A673 (cell line): ENCODE results near the gene E2F3. TPM values are rescaled to one million over a fixed set of nuclear protein-coding genes. Genes with fewer than 3 reads are reported as not detected.
"Not testable (repeated sequence)": the region's sequence is repeated elsewhere in the genome, so short reads cannot be mapped to it uniquely, and the experiment has no call there.

Source experiments
- BruUV-seq: library from RNA; stranded (reverse); fragments of 400-500 nt; replicated peaks from 2 replicates; lab custom pipeline; 2021; lab: Mats Ljungman, UMichigan
- CTCF ChIA-PET: fragments of 300-600 bp; sonication (Branson Sonifier 250); formaldehyde crosslinking; loops from one replicate; lab custom pipeline; 2022; ENCODE audit warnings: antibody characterized with exemption; lab: Charles Lee
- POLR2A ChIA-PET: fragments of 300-600 bp; sonication (Branson Sonifier 250); formaldehyde crosslinking; loops from one replicate; lab custom pipeline; 2022; ENCODE audit warnings: antibody characterized with exemption; ENCODE audit not compliant: low non-redundant PET; lab: Charles Lee
- DNase-seq: peaks from one replicate; pipeline ENCODE4 v3.0.0-alpha.2; 2015; ENCODE audit warnings: low spot score
- H3K27ac ChIP-seq: fragments of 200-600 bp; sonication (generic); 2 replicates; pipeline ENCODE4 v1.5.1; 2016; ENCODE audit warnings: mixed run types, low read depth, mild to moderate bottlenecking, mixed read lengths, antibody characterized with exemption, low read length; ENCODE audit not compliant: poor library complexity, severe bottlenecking
- H3K27me3 ChIP-seq: fragments of 200-600 bp; sonication (generic); replicated peaks from 2 replicates; pipeline ENCODE4 v1.6.1; 2017; ENCODE audit warnings: mixed run types, low read depth, mild to moderate bottlenecking, mixed read lengths, antibody characterized with exemption, low read length; ENCODE audit not compliant: insufficient read depth, poor library complexity
- H3K36me3 ChIP-seq: fragments of 200-600 bp; sonication (generic); 2 replicates; pipeline ENCODE4 v1.6.1; 2016; ENCODE audit warnings: mixed run types, mild to moderate bottlenecking, mixed read lengths, antibody characterized with exemption, low read length; ENCODE audit not compliant: insufficient read depth, poor library complexity, severe bottlenecking
- H3K4me1 ChIP-seq: fragments of 200-600 bp; sonication (generic); 2 replicates; pipeline ENCODE4 v1.6.1; 2017; ENCODE audit warnings: mixed run types, mild to moderate bottlenecking, mixed read lengths, antibody characterized with exemption, low read length; ENCODE audit not compliant: insufficient read depth, poor library complexity, severe bottlenecking
- H3K4me3 ChIP-seq: fragments of 200-600 bp; sonication (generic); 2 replicates; pipeline ENCODE4 v1.5.1; 2016; ENCODE audit warnings: low read depth, mixed run types, mild to moderate bottlenecking, mixed read lengths, low read length; ENCODE audit not compliant: poor library complexity, severe bottlenecking
- H3K9me3 ChIP-seq: fragments of 200-600 bp; sonication (generic); 2 replicates; pipeline ENCODE4 v1.6.1; 2016; ENCODE audit warnings: mixed run types, low read depth, mild to moderate bottlenecking, mixed read lengths, antibody characterized with exemption, low read length; ENCODE audit not compliant: poor library complexity, severe bottlenecking
- EZH2 ChIP-seq: fragments of 200-600 bp; sonication (generic); IDR thresholded peaks from 2 replicates; pipeline ENCODE4 v1.6.1; 2017; ENCODE audit warnings: borderline replicate concordance, low read depth, mild to moderate bottlenecking, mixed read lengths, antibody characterized with exemption, low read length; ENCODE audit not compliant: poor library complexity, severe bottlenecking
- intact Hi-C: fragments of 100-400 bp; cut with micrococcal nuclease; formaldehyde crosslinking; loops from one replicate; pipeline ENCODE4 v1.10.0; 2022; ENCODE audit not compliant: unreplicated experiment
- total RNA-seq: library from RNA; stranded (reverse); gene quantifications from 2 replicates; pipeline ENCODE4 v1.2.3, GENCODE V29; 2021
- TF ChIP-seq, protein P1 (sequence below): fragments of 300-800, 200-600 bp; sonication (generic); conservative IDR thresholded peaks from 2 replicates; pipeline ENCODE4 v1.5.1; 2017; ENCODE audit warnings: low read depth, mild to moderate bottlenecking, antibody characterized with exemption, low read length, moderate library complexity, mixed read lengths

Gene E2F3
- total RNA-seq, 1 experiment from 2014 or later, result 42.4 TPM

DNA sequence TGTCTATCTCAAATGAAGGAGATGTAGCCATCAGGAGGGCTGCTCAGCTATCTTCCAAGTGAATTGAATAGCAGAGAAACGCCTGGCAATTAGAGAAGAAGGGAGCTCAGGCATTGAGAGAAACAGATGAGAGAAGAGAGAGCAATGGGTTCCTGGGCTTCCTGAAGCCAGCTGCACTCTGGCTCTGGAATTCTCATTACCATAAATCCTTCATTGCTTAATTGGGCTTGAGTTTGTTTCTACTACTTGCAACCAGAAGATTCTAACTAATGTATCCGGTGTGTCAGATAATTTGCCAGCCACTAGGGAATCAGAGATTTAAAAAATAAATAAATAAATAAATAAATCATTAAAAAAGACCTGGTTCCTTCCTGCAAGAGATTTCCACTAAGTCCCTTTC is 107.5 kb downstream of the E2F3 start:
- H3K9me3 ChIP-seq, result no peaks in the 10 kb centered on the region
- TF ChIP-seq EZH2, result no peak
- TF ChIP-seq, protein P1, sequence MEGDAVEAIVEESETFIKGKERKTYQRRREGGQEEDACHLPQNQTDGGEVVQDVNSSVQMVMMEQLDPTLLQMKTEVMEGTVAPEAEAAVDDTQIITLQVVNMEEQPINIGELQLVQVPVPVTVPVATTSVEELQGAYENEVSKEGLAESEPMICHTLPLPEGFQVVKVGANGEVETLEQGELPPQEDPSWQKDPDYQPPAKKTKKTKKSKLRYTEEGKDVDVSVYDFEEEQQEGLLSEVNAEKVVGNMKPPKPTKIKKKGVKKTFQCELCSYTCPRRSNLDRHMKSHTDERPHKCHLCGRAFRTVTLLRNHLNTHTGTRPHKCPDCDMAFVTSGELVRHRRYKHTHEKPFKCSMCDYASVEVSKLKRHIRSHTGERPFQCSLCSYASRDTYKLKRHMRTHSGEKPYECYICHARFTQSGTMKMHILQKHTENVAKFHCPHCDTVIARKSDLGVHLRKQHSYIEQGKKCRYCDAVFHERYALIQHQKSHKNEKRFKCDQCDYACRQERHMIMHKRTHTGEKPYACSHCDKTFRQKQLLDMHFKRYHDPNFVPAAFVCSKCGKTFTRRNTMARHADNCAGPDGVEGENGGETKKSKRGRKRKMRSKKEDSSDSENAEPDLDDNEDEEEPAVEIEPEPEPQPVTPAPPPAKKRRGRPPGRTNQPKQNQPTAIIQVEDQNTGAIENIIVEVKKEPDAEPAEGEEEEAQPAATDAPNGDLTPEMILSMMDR, result no peak
- no peaks in the 10 kb centered on the region for H3K27me3 ChIP-seq
- POLR2A ChIA-PET, result no interaction called here
- peaks cover 20% of the 10 kb centered on the region for H3K4me1 ChIP-seq
- peak; percentile 75 for DNase-seq
- no peak overlapping the region for H3K4me3 ChIP-seq
- no TSS peak for BruUV-seq
- no peaks in the 10 kb centered on the region for H3K36me3 ChIP-seq
- no peak overlapping the region for H3K27ac ChIP-seq
- intact Hi-C loops, result no loop called here
- CTCF ChIA-PET, result no interaction called here

DNA sequence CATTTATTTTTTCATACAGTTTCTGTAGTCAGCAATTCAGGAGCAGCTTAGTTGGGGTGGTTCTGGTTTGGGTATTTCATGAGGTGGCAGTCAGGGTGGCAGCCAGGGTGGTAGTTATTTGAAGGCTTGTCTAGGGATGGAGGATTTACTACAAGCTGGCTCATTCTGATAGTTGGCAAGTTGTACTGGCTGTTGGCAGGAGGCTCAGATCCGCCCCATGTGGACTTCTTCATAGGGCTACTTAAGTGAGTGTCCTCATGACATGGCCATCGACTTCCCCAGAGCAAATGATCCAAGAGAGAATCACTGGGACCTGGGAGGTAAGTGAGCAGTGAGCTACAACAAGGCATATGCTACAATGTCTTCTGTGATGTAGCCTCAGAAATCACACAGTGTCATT is 110.2 kb downstream of the E2F3 start:
- Histone ChIP-seq H3K9me3 (no peaks in the 10 kb centered on the region), H3K27me3 (no peaks in the 10 kb centered on the region), H3K4me1 (peaks cover 20% of the 10 kb centered on the region), H3K27ac (no peak overlapping the region), H3K4me3 (no peak overlapping the region), H3K36me3 (no peaks in the 10 kb centered on the region)
- no peak for DNase-seq
- BruUV-seq, result no TSS peak
- intact Hi-C loops, result no loop called here
- no peak for TF ChIP-seq EZH2
- CTCF ChIA-PET, result no interaction called here
- POLR2A ChIA-PET, result no interaction called here

DNA sequence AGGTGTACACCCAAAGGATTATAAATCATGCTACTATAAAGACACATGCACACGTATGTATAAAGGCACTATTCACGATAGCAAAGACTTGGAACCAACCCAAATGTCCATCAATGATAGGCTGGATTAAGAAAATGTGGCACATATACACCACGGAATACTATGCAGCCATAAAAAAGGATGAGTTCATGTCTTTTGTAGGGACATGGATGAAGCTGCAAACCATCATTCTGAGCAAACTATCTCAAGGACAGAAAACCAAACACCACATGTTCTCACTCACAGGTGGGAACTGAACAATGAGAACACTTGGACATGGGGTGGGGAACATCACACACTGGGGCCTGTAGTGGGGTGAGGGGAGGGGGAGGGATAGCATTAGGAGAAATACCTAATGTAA is 123.5 kb downstream of the E2F3 start:
- CTCF ChIA-PET, DNase-seq, H3K4me1 ChIP-seq, H3K27me3 ChIP-seq, H3K27ac ChIP-seq, BruUV-seq, H3K9me3 ChIP-seq, H3K36me3 ChIP-seq, H3K4me3 ChIP-seq, POLR2A ChIA-PET, intact Hi-C loops: not testable (repeated sequence)

DNA sequence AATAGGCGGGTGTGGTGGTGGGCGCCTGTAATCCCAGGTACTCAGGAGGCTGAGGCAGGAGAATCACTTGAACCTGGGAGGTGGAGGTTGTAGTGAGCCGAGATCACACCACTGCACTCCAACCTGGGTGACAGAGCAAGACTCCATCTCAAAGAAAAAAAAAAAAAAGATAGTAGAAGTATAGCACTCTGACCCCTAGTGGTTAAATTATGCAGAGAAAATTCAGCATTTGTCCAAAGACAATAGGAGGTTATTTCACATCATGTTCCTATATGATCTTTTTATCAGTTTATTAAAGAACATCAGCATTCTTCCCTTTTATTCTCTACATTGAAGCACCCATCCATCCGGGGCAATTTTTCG is 127.4 kb downstream of the E2F3 start:
- H3K4me1 ChIP-seq, POLR2A ChIA-PET, H3K9me3 ChIP-seq, H3K27me3 ChIP-seq, BruUV-seq, H3K36me3 ChIP-seq: not testable (repeated sequence)
- CTCF ChIA-PET, result interaction anchor here (0.7 kb wide), 1 partner anchor 10 kb away, joined by 6 read pairs; no protein-coding TSS in a partner anchor
- intact Hi-C loops, result loop anchor here (1.0 to 2.0 kb wide), 2 partner anchors 238 to 436 kb away; no protein-coding TSS in a partner anchor
- TF ChIP-seq, protein P1, result peak; percentile 60
- peak; percentile 76 for DNase-seq
- Histone ChIP-seq H3K4me3 (peak overlapping the region; percentile 53), H3K27ac (peak overlapping the region; percentile 65)
